GM12878 (cell line): ENCODE results near the gene CHID1.

Source experiments
- CREB1 ChIP-seq: IDR thresholded peaks from 2 replicates; pipeline ENCODE4 v1.6.1; 2012; ENCODE audit warnings: low read depth, mild to moderate bottlenecking, inconsistent platforms
- GABPA ChIP-seq: IDR thresholded peaks from 2 replicates; pipeline ENCODE4 v1.6.1; 2014; ENCODE audit warnings: antibody characterized with exemption, low read depth, mild to moderate bottlenecking, inconsistent platforms
- RAD21 ChIP-seq: IDR thresholded peaks from 2 replicates; pipeline ENCODE4 v1.6.1; 2011; ENCODE audit warnings: mild to moderate bottlenecking, low read depth, low read length, moderate library complexity; ENCODE audit not compliant: insufficient read depth
- RAD51 ChIP-seq: fragments of 450-650 bp; IDR thresholded peaks from 2 replicates; pipeline ENCODE4 v1.6.1; 2016; ENCODE audit warnings: moderate library complexity, mild to moderate bottlenecking, inconsistent platforms
- TF ChIP-seq, protein P1 (sequence below), 3 experiments: IDR thresholded peaks in 2 of 3; conservative IDR thresholded peaks in 1 of 3; 2 replicates each; pipeline ENCODE4 v1.5.1; 2011; ENCODE audit warnings: low read depth in 3 of 3, low read length in 3 of 3, mild to moderate bottlenecking in 3 of 3, control low read depth in 2 of 3, moderate library complexity in 2 of 3, inconsistent platforms in 1 of 3, mixed read lengths in 1 of 3; ENCODE audit not compliant: control insufficient read depth in 2 of 3, insufficient read depth in 1 of 3; ENCODE audit errors: extremely low read depth in 1 of 3
- TF ChIP-seq, protein P2 (sequence below): fragments of 450-650 bp; IDR thresholded peaks from 2 replicates; pipeline ENCODE4 v1.6.1; 2017; ENCODE audit warnings: mild to moderate bottlenecking

DNA sequence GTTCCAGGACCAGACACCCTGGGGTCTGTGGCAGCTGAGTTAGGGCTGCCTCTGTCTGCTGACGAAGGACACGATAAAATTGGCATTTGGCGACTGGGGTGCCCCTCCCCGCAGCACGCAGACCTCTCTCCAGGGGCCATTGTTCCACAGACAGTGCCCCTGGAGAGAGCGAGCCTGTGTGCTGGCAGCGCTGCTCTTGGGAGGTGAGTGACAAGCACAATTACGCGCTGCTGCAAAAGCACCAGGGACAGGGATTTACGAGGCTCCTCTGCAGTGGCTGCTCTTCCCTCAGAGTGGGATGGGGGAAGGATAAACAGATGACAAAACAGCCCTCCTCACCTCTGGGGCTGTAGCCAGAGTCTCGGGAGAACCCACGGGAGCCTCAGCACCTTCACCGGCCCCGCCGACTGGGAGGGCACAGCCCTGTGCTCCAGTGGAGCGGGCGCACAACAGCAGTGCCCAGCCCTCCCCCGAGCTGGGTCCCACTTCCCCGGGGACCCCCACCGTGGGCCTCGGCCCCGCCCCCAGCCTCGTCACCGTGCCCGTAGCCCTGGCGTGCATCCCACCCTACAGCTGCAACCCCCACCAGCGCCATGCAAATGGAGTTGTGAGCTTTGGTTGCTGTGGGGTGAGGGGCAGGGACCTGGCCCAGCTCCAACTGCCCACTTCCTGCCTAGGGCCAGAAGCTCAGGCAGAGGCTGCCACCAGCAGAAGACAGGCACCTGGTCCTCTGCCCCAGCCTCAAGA is 19.6 kb downstream of the CHID1 start:
- TF ChIP-seq RAD21 (no peak), GABPA (no peak), CREB1 (no peak), RAD51 (no peak)
- TF ChIP-seq, protein P1, sequence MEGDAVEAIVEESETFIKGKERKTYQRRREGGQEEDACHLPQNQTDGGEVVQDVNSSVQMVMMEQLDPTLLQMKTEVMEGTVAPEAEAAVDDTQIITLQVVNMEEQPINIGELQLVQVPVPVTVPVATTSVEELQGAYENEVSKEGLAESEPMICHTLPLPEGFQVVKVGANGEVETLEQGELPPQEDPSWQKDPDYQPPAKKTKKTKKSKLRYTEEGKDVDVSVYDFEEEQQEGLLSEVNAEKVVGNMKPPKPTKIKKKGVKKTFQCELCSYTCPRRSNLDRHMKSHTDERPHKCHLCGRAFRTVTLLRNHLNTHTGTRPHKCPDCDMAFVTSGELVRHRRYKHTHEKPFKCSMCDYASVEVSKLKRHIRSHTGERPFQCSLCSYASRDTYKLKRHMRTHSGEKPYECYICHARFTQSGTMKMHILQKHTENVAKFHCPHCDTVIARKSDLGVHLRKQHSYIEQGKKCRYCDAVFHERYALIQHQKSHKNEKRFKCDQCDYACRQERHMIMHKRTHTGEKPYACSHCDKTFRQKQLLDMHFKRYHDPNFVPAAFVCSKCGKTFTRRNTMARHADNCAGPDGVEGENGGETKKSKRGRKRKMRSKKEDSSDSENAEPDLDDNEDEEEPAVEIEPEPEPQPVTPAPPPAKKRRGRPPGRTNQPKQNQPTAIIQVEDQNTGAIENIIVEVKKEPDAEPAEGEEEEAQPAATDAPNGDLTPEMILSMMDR (IDR thresholded peaks at IDR 0.05 in 2 of 3, conservative IDR thresholded peaks at IDR 0.05 in 1 of 3; ENCODE audit: control insufficient read depth in 2 of 3, extremely low read depth in 1 of 3, insufficient read depth in 1 of 3, low read depth in 3 of 3, low read length in 3 of 3): no peak
- TF ChIP-seq, protein P2, sequence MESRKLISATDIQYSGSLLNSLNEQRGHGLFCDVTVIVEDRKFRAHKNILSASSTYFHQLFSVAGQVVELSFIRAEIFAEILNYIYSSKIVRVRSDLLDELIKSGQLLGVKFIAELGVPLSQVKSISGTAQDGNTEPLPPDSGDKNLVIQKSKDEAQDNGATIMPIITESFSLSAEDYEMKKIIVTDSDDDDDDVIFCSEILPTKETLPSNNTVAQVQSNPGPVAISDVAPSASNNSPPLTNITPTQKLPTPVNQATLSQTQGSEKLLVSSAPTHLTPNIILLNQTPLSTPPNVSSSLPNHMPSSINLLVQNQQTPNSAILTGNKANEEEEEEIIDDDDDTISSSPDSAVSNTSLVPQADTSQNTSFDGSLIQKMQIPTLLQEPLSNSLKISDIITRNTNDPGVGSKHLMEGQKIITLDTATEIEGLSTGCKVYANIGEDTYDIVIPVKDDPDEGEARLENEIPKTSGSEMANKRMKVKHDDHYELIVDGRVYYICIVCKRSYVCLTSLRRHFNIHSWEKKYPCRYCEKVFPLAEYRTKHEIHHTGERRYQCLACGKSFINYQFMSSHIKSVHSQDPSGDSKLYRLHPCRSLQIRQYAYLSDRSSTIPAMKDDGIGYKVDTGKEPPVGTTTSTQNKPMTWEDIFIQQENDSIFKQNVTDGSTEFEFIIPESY: no peak
